ENCODE data around the gene STX5.

Gene STX5

GRCh38 chr11:62792202-62792575 is 39.7 kb downstream of the STX5 start:
- H3K4me3 ChIP-seq (ENCODE audit: low read depth in 1 of 2, low read length in 2 of 2), result peak overlapping the region; percentile 47 to 72; a peak in 3 of 4 replicates
- ATAC-seq (ENCODE audit: insufficient read depth, low read depth) (peak; percentile 10), DNase-seq (peak; percentile 30)
- H3K4me1 ChIP-seq (ENCODE audit: insufficient read depth, low read length), result peaks cover 51% of the 10 kb centered on the region
- no peaks in the 10 kb centered on the region for H3K9me3 ChIP-seq (ENCODE audit: insufficient read depth, low read length, severe bottlenecking)
- H3K79me2 ChIP-seq (ENCODE audit: insufficient read depth, low read length), result peaks cover 52% of the 10 kb centered on the region
- no peak overlapping the region; the same call in 1 of the 2 replicates for H2AFZ ChIP-seq (ENCODE audit: low read depth, low read length)
- H3K27me3 ChIP-seq (ENCODE audit: insufficient read depth, low read length, poor library complexity), result no peaks in the 10 kb centered on the region
- H3K36me3 ChIP-seq (ENCODE audit: insufficient read depth, low read length), result peaks cover 84% of the 10 kb centered on the region
- peak overlapping the region; percentile 92 for H3K4me2 ChIP-seq (ENCODE audit: insufficient read depth, low read length)
- TF ChIP-seq CTCF (IDR thresholded peaks at IDR 0.05; ENCODE audit: borderline replicate concordance, extremely low read depth, low read length, poor library complexity, severe bottlenecking) (no peak), EZH2 (IDR thresholded peaks at IDR 0.05; ENCODE audit: borderline replicate concordance, low read depth, low read length, severe bottlenecking) (no peak)
- peak overlapping the region; percentile 78 for H3K9ac ChIP-seq (ENCODE audit: low read depth, low read length)
- H3K27ac ChIP-seq (ENCODE audit: low read length), result peak overlapping the region; percentile 37
- H4K20me1 ChIP-seq (ENCODE audit: insufficient read depth, low read length), result no peaks in the 10 kb centered on the region

- no peaks in the 10 kb centered on the region for H3K9me3 ChIP-seq (ENCODE audit: insufficient read depth, low read length, severe bottlenecking)
- peak within 1 kb of the TSS; percentile 71 for H2AFZ ChIP-seq (ENCODE audit: low read depth, low read length)
- DNase-seq (peak; percentile 91), ATAC-seq (ENCODE audit: insufficient read depth, low read depth) (peak; percentile 83)
- no peaks in the 10 kb centered on the region for H4K20me1 ChIP-seq (ENCODE audit: insufficient read depth, low read length)
- peak within 1 kb of the TSS; percentile 47 to 72 for H3K4me3 ChIP-seq (ENCODE audit: low read depth in 1 of 2, low read length in 2 of 2)
- no peak for TF ChIP-seq EZH2 (IDR thresholded peaks at IDR 0.05; ENCODE audit: borderline replicate concordance, low read depth, low read length, severe bottlenecking)
- no peak for TF ChIP-seq CTCF (IDR thresholded peaks at IDR 0.05; ENCODE audit: borderline replicate concordance, extremely low read depth, low read length, poor library complexity, severe bottlenecking)
- H3K36me3 ChIP-seq (ENCODE audit: insufficient read depth, low read length), result peaks cover 78% of the 10 kb centered on the region
- H3K9ac ChIP-seq (ENCODE audit: low read depth, low read length), result peak within 1 kb of the TSS; percentile 78
- H3K27me3 ChIP-seq (ENCODE audit: insufficient read depth, low read length, poor library complexity), result no peaks in the 10 kb centered on the region
- H3K79me2 ChIP-seq (ENCODE audit: insufficient read depth, low read length), result peaks cover 54% of the 10 kb centered on the region
- peak within 1 kb of the TSS; percentile 73 for H3K27ac ChIP-seq (ENCODE audit: low read length)
- peaks cover 51% of the 10 kb centered on the region for H3K4me1 ChIP-seq (ENCODE audit: insufficient read depth, low read length)
- peak within 1 kb of the TSS; percentile 92 for H3K4me2 ChIP-seq (ENCODE audit: insufficient read depth, low read length)
These were observed 40.2 kb downstream of the STX5 start, which contains the start of gene TMEM223 for GRCh38 chr11:62791501-62792201. Gene TMEM223 (minus strand): TSS chr11:62792006. CDS start chr11:62791994, 12 bp downstream.

GRCh38 chr11:62789576-62789975 is 42.3 kb downstream of the STX5 start:
- Histone ChIP-seq H2AFZ (ENCODE audit: low read depth, low read length) (no peak overlapping the region), H3K27ac (ENCODE audit: low read length) (no peak overlapping the region), H3K79me2 (ENCODE audit: insufficient read depth, low read length) (peaks cover 60% of the 10 kb centered on the region), H3K4me2 (ENCODE audit: insufficient read depth, low read length) (peak overlapping the region; percentile 92; the same call in 1 of the 2 replicates), H3K4me1 (ENCODE audit: insufficient read depth, low read length) (peaks cover 61% of the 10 kb centered on the region), H3K27me3 (ENCODE audit: insufficient read depth, low read length, poor library complexity) (no peaks in the 10 kb centered on the region), H3K9ac (ENCODE audit: low read depth, low read length) (0 out of 2 replicates have a peak overlapping the region, but pooled peaks have one; percentile 83), H3K4me3 (ENCODE audit: low read depth in 1 of 2, low read length in 2 of 2) (no peak overlapping the region), H4K20me1 (ENCODE audit: insufficient read depth, low read length) (no peaks in the 10 kb centered on the region), H3K36me3 (ENCODE audit: insufficient read depth, low read length) (peaks cover 66% of the 10 kb centered on the region), H3K9me3 (ENCODE audit: insufficient read depth, low read length, severe bottlenecking) (no peaks in the 10 kb centered on the region)
- TF ChIP-seq CTCF (IDR thresholded peaks at IDR 0.05; ENCODE audit: borderline replicate concordance, extremely low read depth, low read length, poor library complexity, severe bottlenecking), result no peak
- TF ChIP-seq EZH2 (IDR thresholded peaks at IDR 0.05; ENCODE audit: borderline replicate concordance, low read depth, low read length, severe bottlenecking), result no peak
- ATAC-seq (ENCODE audit: insufficient read depth, low read depth), result no peak
- DNase-seq, result no peak
